Hematopoietic multipotent progenitor cell (in vitro differentiated cells): ENCODE measurements around the gene NATD1. TPM values are rescaled to one million over a fixed set of nuclear protein-coding genes. Genes with fewer than 3 reads are reported as not detected.

Source experiments
- DNase-seq, 3 donors: peaks; one replicate each; pipeline ENCODE4 v3.0.0-alpha.2; 2011 to 2015; ENCODE audit warnings: low read depth in 2 of 3, low spot score in 2 of 3
- total RNA-seq: library from RNA; depleted of rRNA; stranded (reverse); fragments of >200 nt; gene quantifications from one replicate; pipeline ENCODE4 v1.2.3, GENCODE V29; 2012

The NATD1 gene
- total RNA-seq, 1 donor, result 8.6 TPM

DNA sequence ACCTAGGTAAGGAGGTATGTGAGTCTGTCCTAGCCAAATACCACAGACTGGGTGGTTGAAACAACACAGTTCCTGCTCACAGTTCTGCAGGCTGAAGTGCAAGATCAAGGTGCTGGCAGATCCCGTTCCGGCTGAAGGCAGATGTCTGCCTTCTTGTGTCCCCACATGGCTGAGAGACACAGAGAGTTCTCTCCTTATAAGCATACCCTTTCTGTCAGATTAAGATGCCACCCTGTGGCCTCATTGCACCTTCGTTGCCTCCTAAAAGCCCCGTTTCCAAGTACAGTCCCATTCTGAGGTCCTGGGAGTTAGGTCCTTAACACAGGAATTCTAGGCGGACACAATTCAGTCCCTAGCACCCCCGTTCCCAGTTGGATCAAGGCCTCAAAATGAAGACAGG lies 30.1 kb downstream of the NATD1 start:
- DNase-seq, result no peak

GRCh38 chr17:21218831-21219380 lies 34.3 kb downstream of the NATD1 start:
- no peak for DNase-seq

DNA sequence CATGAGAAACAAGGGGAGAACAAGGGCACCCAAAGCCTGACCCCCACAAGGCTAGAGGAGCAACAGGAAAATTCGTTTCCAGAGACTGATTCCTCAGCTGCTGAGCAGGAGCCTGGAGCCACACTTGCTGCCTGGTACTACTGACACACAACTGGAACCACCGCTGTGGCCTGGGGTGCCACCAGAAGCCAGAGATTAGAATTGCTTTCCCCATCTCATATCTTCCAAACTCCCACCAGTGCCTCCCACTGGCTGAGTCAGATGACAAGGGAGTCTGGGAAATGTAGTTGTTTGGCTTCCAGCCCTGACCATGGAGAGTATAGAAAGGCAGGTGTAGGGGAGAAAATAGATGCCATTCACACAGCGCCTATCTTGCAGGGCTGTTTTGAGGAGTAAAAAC lies 35.1 kb downstream of the NATD1 start:
- DNase-seq, result peak in 1 of 3 donors; percentile 49

- DNase-seq, result no peak
Measured at GRCh38 chr17:21217346-21217745, 35.9 kb downstream of the NATD1 start.

DNA sequence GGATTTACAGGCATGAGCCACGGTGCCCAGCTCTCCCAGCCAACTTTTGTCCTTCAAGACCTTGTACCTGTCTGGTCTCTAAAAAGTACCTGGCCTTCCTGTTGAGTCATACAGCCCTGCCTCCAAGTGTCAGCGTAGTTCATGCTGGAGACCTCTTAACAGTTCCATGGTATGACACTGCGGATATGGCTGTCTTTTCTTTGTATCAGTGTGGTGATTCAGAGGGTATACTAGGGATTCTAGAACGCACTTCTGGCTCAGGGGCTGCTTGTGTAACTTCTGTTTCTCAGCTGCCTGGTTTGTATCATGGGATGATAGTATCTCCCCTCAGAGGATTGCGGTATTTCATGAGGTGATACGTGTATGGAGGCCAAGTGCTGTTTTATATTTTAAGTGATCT lies 37.3 kb downstream of the NATD1 start:
- DNase-seq, result no peak

DNA sequence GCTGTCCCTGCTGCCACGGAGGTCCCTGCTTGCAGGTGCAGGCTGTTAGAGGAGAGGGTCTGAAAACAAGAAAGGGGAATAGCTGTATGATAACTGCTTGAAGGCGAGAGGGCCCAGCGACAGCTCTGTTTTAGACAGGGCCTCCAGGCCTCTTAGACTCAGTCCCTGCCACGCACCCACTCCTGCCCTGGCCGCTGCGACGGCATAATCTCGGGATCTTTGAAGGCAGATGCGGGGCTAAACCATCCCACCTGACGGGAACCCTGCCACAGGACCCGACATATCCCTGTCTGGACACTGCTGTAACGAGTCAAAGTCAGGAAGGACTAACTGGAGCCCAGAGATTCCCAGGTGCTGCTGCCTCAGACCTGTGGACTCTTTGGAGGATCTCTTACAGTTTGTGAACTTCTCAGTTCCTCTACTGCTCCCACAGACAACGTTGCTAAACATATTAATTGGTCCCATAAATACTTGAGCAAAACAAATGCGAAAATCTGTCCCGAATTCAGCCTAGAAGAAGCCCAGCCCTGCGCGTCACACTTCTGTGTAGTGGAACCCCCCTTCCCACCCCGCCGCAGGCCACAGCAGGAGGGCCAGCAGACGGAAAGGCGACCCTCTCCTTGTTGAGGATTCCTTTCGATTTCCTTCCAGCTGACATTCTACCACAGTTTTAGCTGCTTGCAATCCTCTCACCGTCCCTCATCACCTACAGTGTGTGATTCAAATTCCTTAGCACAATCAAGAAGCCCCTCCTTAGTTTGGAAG lies 38.3 kb downstream of the NATD1 start:
- peak in 1 of 3 donors; percentile 21 for DNase-seq

GRCh38 chr17:21214015-21214776 lies 39.0 kb downstream of the NATD1 start, which contains the start of gene TMEM11:
Gene TMEM11 (minus strand): TSS chr17:21214161. CDS start chr17:21214152, 9 bp downstream.
- peak; percentile 90 to 96 (median 96) for DNase-seq

DNA sequence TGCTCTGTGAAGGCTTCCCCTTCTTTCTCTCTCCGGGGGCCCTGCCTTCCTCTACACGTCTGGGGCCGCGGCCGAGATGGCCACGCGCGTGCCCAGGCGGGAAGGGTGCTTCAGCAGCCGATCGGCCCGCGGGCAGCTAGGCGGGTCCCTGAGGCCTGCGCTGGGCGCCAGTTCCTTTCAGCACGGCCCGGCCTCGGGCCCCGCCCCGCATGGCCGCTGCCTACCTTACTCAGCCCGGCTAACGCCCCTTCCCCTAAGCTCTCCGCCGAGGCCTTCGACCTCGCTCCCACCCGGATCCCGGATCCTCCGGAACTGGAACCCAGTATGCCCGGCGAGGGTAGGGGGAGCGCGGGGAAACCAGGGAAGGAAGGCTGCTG lies 39.6 kb downstream of the NATD1 start:
- DNase-seq, result no peak

GRCh38 chr17:21212826-21213637 lies 40.2 kb downstream of the NATD1 start:
- DNase-seq, result no peak

DNA sequence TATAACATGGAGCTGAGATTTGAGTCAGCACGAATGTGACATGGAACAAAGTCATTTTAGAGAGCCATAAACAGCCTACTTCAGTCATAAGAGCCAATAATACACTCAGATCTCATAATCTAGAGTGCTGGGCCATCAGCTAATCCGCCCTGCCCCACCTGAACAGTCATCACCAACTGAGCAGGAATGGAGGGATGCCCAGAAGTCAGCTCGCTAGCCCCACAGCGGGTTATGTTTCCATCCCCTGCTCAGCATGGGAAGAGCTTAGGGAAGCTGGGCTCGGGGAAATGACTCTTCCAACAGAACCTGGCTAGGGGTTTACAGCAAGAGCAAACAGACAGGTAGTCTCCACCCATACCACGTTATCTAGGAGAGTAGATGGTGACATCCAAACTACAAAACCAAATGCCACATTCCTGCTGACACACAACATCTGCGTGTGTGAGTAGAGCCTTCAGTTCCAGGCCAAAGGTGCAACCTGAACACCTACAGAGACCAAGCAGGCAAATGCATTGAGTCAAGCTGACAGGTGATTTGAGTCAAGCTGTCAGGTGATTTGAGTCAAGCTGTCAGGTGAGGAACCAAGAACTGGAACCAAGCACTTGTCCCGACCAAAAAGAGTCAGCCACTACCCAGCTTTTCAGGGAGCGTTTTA lies 41.3 kb downstream of the NATD1 start:
- DNase-seq, result no peak

DNA sequence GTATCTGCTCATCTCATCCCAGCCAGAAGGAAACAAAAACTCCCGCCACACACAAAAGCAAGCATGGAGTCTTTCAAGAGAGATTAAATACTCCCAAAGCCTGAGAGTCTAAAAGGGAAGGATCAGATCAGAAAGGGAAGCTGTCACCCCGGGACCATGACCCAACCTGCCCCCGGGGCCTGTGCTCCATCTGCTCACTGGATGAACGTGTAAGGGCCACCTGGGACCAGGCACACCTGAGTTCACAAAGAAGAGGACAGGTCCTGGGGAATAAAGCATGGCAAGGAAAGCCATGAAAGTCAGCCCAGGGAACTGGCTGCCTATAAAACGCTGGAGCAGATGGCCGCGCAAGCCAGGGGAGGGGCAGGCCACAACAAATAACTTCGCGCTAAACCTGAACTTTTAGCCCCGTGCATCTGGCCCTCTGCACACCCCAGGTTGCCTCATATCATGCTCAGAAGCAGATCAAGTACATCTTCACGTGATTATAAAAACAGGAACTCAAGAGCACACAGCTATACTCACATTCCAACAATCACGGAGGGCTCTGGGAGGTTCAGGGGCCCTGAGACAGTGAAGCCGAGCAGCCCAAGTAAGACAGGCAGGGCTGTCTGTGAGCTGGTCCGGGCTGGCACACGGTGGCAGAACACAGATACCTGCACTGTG lies 42.7 kb downstream of the NATD1 start:
- DNase-seq, result peak in 2 of 3 donors; percentile 21 to 44

GRCh38 chr17:21209511-21210175 lies 43.6 kb downstream of the NATD1 start:
- DNase-seq, result no peak

DNA sequence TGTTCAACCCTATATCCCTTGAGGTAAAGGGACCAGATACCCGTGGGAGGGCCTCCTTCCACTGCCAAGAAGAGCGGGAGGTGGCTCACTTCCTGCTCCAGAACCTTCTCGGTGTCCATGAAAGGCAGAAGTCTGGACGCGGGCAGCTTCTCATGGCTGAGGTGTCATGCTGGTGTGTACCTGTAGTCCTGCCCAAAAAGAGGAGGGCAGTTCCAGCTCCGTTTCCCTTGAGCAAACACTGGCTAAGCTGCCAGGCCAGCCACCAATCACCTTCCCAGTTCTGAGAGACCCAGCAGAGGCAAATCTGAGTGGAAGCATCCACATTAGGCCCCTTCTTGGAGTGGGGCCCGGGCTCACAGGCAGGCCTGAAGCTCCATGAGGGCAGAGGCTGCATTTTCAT lies 44.9 kb downstream of the NATD1 start:
- DNase-seq, result no peak

DNA sequence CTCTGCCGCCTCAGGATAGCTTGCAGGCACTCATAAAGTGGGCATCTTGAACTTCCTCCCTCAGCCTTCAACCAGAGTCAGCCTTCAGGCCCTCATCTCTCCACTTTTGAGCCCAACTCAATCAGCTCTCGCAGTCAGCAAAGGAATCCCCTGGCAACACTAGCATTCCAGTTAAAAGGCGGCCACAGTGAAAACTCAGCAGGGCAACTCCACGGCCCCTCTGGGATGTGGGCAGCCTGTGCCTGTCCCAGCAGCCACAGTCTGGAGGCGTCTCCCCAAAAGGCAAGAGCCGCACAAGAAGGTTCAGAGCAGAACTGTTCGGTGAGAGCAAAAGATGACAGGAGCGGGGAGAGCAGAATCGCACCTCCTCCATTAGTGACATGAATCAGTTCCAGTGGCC lies 48.3 kb downstream of the NATD1 start:
- DNase-seq, result no peak

- no peak for DNase-seq
Measured at GRCh38 chr17:21202512-21202911, 50.7 kb downstream of the NATD1 start.

- no peak for DNase-seq
Measured at GRCh38 chr17:21201874-21202273, 51.3 kb downstream of the NATD1 start.

GRCh38 chr17:21201298-21201595 lies 52.0 kb downstream of the NATD1 start:
- DNase-seq, result no peak

DNA sequence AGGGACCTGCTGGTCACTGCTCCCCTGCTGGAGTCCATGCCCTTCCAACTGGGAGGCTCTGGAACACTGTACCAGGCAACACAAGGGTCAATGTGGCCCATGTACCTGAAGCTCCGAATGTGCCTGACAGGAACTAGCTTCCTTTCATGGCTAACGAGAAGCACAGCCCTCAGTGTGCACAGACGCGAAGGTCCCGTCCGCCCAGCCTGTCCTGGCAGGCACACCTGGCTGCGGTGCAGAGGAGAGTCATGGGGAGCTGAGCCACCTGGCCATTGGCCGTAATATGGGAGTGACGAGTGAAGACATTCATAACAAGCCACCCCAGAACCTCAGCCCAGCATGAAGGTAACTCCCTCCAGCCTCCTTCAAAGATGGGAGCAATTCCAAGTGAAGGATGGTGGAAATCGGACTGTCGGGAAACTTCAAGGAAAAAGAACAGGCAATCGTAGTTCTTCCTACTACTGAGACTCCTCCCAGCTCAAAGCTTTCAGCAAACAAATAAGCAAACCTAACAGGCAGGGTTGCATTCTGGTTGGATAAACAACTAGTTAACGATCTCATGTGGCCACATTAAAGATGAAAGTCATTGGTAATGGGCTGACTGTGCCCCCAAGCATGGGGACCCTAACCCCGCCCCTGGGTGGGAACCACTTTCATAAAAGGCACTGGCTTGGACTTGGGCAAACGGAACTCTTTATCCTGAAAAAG lies 52.5 kb downstream of the NATD1 start:
- no peak for DNase-seq

DNA sequence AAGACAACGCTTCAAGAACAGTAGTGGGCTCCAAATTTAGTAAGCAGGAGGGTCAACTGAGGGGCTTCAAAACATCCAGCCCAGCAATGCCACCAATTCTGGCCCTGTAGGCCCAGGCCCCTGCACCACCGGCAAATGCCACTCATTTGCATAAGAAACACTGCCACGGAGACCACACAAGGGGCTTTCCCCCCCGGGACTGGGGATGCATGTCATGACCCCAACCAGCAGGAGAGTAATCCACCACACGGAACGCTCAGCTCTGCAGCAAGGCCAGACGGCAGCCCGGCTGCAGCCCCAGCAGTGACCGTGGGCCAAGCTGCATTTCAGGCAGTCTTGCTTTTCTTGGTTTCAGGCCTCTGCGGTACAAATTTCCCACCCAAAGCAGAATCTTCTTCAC lies 53.4 kb downstream of the NATD1 start:
- no peak for DNase-seq
